ENCODE results near the gene ZNF697.

DNA sequence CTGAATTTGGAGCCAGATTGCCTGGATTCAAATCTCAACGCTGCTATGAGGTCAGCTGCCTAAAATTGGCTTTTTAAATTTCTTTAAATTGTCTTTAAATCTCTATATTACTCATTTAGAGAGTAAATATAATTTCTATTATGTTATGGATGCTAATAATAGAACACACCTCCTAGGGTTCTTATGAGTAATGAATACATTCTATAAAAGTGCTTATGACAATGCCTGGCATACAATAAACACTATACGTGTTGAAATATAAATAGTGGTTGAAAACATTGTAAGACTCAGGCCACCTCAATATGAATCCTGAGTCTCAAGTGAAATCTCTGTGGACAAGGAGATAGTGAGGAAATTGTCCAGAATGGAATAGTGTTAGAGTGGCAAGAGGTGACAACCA is 32.7 kb upstream of the ZNF697 start:
- TF ChIP-seq CTCF (IDR thresholded peaks at IDR 0.05; ENCODE audit: insufficient read depth, low read depth, low read length) (no peak), EZH2 (IDR thresholded peaks at IDR 0.05; ENCODE audit: insufficient read depth, low read length) (no peak)

All from astrocyte (in vitro differentiated cells and primary cell).